ENCODE results near the gene SPATA22.

GRCh38 chr17:3469529-3469928, 2.1 kb downstream of the SPATA22 start:
- TF ChIP-seq CTCF (optimal IDR thresholded peaks at IDR 0.05 in 1 of 3, IDR thresholded peaks at IDR 0.05 in 1 of 3, conservative IDR thresholded peaks at IDR 0.05 in 1 of 3; ENCODE audit: extremely low read depth in 1 of 3, insufficient read depth in 2 of 3, low read length in 3 of 3) (no peak), EZH2 (IDR thresholded peaks at IDR 0.05; ENCODE audit: low read length) (no peak)

Measured in keratinocyte (primary cell).